HepG2 (cell line): ENCODE results near the gene MED4. TPM values are rescaled to one million over a fixed set of nuclear protein-coding genes. Genes with fewer than 3 reads are reported as not detected.
A peak's percentile ranks its signal among the peaks of the same experiment; 100 is the strongest.

ENCODE experiments used
- ATAC-seq: fragments of 200-7000 bp; cut with Tn5 transposase; 3 replicates; pipeline ENCODE4 v1.9.1; 2020; ENCODE audit warnings: mild to moderate bottlenecking, moderate library complexity
- BruUV-seq: library from RNA; stranded (reverse); fragments of 400-500 nt; replicated peaks from 2 replicates; lab custom pipeline; 2021; lab: Mats Ljungman, UMichigan
- CTCF ChIA-PET: fragments of 300-600 bp; formaldehyde crosslinking; extraction: SDS; loops from one replicate; lab custom pipeline; 2021; ENCODE audit warnings: low total read pairs, inconsistent platforms, low intra/inter-chr PET ratio; lab: Yijun Ruan, JAX
- POLR2A ChIA-PET: fragments of 350-600 bp; sonication (Branson Sonifier 250); formaldehyde crosslinking; loops from one replicate; lab custom pipeline; 2020; ENCODE audit warnings: antibody characterized with exemption, inconsistent platforms; lab: Yijun Ruan, JAX
- DNase-seq: peaks from one replicate; pipeline ENCODE4 v3.0.0-alpha.2; 2015; ENCODE audit warnings: low spot score
- FAIRE-seq: peaks from 3 replicates; lab custom pipeline; 2011; peaks lifted over from hg19 to GRCh38; lab: Jason Lieb, UNC
- H2AFZ ChIP-seq: one replicate; pipeline ENCODE4 v1.6.1; 2011; ENCODE audit warnings: low read length, inconsistent platforms
- H3K27ac ChIP-seq: fragments of 300-600 bp; 3 replicates; pipeline ENCODE4 v1.8.0; 2011; ENCODE audit warnings: mixed run types, mild to moderate bottlenecking, mixed read lengths, low read length, inconsistent platforms; ENCODE audit not compliant: insufficient read depth; ENCODE audit errors: extremely low read length
- H3K27me3 ChIP-seq, 2 experiments: fragments of 200-600 bp in 1 of 2; 2 replicates in 1 of 2; 3 replicates in 1 of 2; pipeline versions ENCODE4 v1.6.0 to v1.8.0; 2011; ENCODE audit warnings: low read length in 2 of 2, mild to moderate bottlenecking in 2 of 2, moderate library complexity in 2 of 2, inconsistent platforms in 1 of 2; ENCODE audit not compliant: insufficient read depth in 2 of 2, control insufficient read depth in 1 of 2
- H3K36me3 ChIP-seq, 2 experiments: fragments of 200-600 bp in 1 of 2; replicated peaks in 1 of 2; 2 replicates in 1 of 2; 3 replicates in 1 of 2; pipeline versions ENCODE4 v1.5.1 to v1.8.0; 2011; ENCODE audit warnings: low read length in 2 of 2, inconsistent platforms in 1 of 2; ENCODE audit not compliant: insufficient read depth in 2 of 2, control insufficient read depth in 1 of 2
- H3K4me1 ChIP-seq: 2 replicates; pipeline ENCODE4 v1.5.1; 2012; ENCODE audit warnings: low read length, inconsistent platforms; ENCODE audit not compliant: insufficient read depth
- H3K4me2 ChIP-seq: 2 replicates; pipeline ENCODE4 v1.6.0; 2011; ENCODE audit warnings: low read depth, low read length, inconsistent platforms
- H3K4me3 ChIP-seq, 3 experiments: fragments of 200-600 bp in 1 of 3; sonication (generic), shearing (Covaris generic) in 1 of 3; replicated peaks in 1 of 3; 2 replicates each; pipeline ENCODE4 v1.5.1; 2011 to 2016; ENCODE audit warnings: low read length in 3 of 3, inconsistent platforms in 2 of 3, low read depth in 2 of 3, mild to moderate bottlenecking in 2 of 3, control low read depth in 1 of 3, mixed read lengths in 1 of 3; ENCODE audit not compliant: insufficient read depth in 1 of 3
- H3K79me2 ChIP-seq: one replicate; pipeline ENCODE4 v1.6.1; 2011; ENCODE audit warnings: low read length, inconsistent platforms; ENCODE audit not compliant: insufficient read depth
- H3K9ac ChIP-seq: 2 replicates; pipeline ENCODE4 v1.6.0; 2011; ENCODE audit warnings: mild to moderate bottlenecking, low read depth, low read length, inconsistent platforms; ENCODE audit not compliant: insufficient read depth
- H3K9me3 ChIP-seq: 2 replicates; pipeline ENCODE4 v1.5.1; 2012; ENCODE audit warnings: mild to moderate bottlenecking, low read length
- H4K20me1 ChIP-seq: 2 replicates; pipeline ENCODE4 v1.6.0; 2011; ENCODE audit warnings: inconsistent platforms, mild to moderate bottlenecking, low read length, moderate library complexity; ENCODE audit not compliant: insufficient read depth
- DMAP1 ChIP-seq: IDR thresholded peaks from 2 replicates; pipeline ENCODE4 v1.6.1; 2016
- MED1 ChIP-seq: sonication (generic); formaldehyde crosslinking; IDR thresholded peaks from 2 replicates; pipeline ENCODE4 v1.4.0; 2020; ENCODE audit warnings: missing genetic modification reagents
- NFKBIZ ChIP-seq: IDR thresholded peaks from 2 replicates; pipeline ENCODE4 v1.6.1; 2018; ENCODE audit warnings: missing genetic modification reagents, missing compliant biosample characterization
- RBM22 ChIP-seq: fragments of 200-400 bp; formaldehyde crosslinking; optimal IDR thresholded peaks from 2 replicates; pipeline ENCODE3; 2017; ENCODE audit warnings: mild to moderate bottlenecking, low read length, moderate library complexity
- REXO4 ChIP-seq: sonication (generic); formaldehyde crosslinking; IDR thresholded peaks from 2 replicates; pipeline ENCODE4 v1.8.0; 2022; ENCODE audit warnings: missing genetic modification reagents, mild to moderate bottlenecking, borderline replicate concordance
- THAP11 ChIP-seq: IDR thresholded peaks from 2 replicates; pipeline ENCODE4 v1.6.1; 2016; ENCODE audit warnings: missing biosample characterization, missing genetic modification reagents
- ZNF546 ChIP-seq: sonication (generic); formaldehyde crosslinking; conservative IDR thresholded peaks from 2 replicates; pipeline ENCODE4 v1.8.1; 2023; ENCODE audit warnings: mild to moderate bottlenecking, missing genetic modification reagents
- ZNF557 ChIP-seq: sonication (generic); formaldehyde crosslinking; IDR thresholded peaks from 2 replicates; pipeline ENCODE4 v1.4.0; 2020; ENCODE audit warnings: missing genetic modification reagents
- ZNF597 ChIP-seq: sonication (generic); formaldehyde crosslinking; IDR thresholded peaks from 2 replicates; pipeline ENCODE4 v1.5.0; 2020; ENCODE audit warnings: missing genetic modification reagents
- ZNF850 ChIP-seq: sonication (generic); formaldehyde crosslinking; conservative IDR thresholded peaks from 2 replicates; pipeline ENCODE4 v1.9.0; 2021; ENCODE audit warnings: mild to moderate bottlenecking, missing genetic modification reagents
- ZSCAN22 ChIP-seq: sonication (generic); formaldehyde crosslinking; IDR thresholded peaks from 2 replicates; pipeline ENCODE4 v1.4.0; 2020; ENCODE audit warnings: mild to moderate bottlenecking, missing genetic modification reagents
- WGBS: methylation state at CpG from one replicate; pipeline ENCODE4 v1.1.6; 2017; ENCODE audit warnings: low lambda C conversion rate; 5-methylcytosine and 5-hydroxymethylcytosine counted together
- in situ Hi-C: cut with HindIII; loops from 2 replicates; pipeline ENCODE4 v1.10.0; 2017; ENCODE audit warnings: low pct_unique_long_range_greater_than_20kb; ENCODE audit not compliant: extremely low pct_ligation_motif_present
- intact Hi-C: fragments of 100-400 bp; cut with micrococcal nuclease; formaldehyde crosslinking; loops from one replicate; pipeline ENCODE4 v1.10.0; 2022; ENCODE audit not compliant: unreplicated experiment
- polyA plus RNA-seq, 8 experiments: library from polyadenylated mRNA; depleted of rRNA in 3 of 8; stranded (reverse) in 7 of 8; unstranded in 1 of 8; fragments of >200 nt; fragmentation: Illumina TruSeq in 4 of 8; extraction: Trizol in 4 of 8; gene quantifications; 2 replicates each; pipeline versions ENCODE4 v1.2.1 to v1.2.3, GENCODE V29; 2011 to 2016; ENCODE audit warnings: low read depth in 4 of 8, missing spikeins in 1 of 8, mixed read lengths in 1 of 8; ENCODE audit not compliant: insufficient read depth in 1 of 8
- total RNA-seq, 5 experiments: library from RNA; depleted of rRNA; stranded (reverse); fragments of >200 nt; fragmentation: Illumina TruSeq; extraction: Trizol; gene quantifications; 2 replicates each; pipeline ENCODE4 v1.2.3, GENCODE V29; 2016; ENCODE audit warnings: low read depth in 1 of 5
- TF ChIP-seq, protein P1 (sequence below): sonication (generic); formaldehyde crosslinking; IDR thresholded peaks from 2 replicates; pipeline ENCODE4 v1.5.0; 2020; ENCODE audit warnings: missing genetic modification reagents, mild to moderate bottlenecking, borderline replicate concordance
- TF ChIP-seq, protein P2 (sequence below): IDR thresholded peaks from 2 replicates; pipeline ENCODE4 v1.6.1; 2018; ENCODE audit warnings: missing genetic modification reagents, mild to moderate bottlenecking, missing compliant biosample characterization

The MED4 gene
- total and polyA plus RNA-seq, 2 of the 13 experiments (the other 11 are each of a cell fraction or from before 2014, with no cell fraction given), result 49.4 to 57.8 TPM

DNA sequence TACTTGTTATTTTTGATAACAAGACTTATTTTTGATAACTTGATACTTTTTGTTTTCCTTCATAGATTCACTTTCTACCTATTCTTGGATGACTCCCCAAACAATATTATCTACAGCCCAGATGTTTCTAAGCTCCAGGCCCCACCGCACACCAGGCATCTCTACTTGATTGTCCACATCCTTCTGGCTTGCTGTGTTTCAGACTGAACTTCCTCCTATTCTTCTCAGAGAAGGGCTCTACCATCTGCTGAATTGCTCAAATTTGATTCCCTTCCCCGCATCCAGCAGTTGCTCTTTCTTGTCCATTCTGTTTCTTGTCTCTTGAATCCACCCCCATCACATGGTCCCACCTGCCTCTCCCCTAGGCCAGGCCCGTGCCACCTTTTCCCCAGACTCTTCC lies 44.4 kb downstream of the MED4 start:
- no peak for FAIRE-seq
- peaks cover 3 to 30% of the 10 kb centered on the region in 2 experiments; a peak in 4 of 5 replicates for H3K36me3 ChIP-seq
- no peaks in the 10 kb centered on the region for H3K79me2 ChIP-seq
- BruUV-seq, result no TSS peak
- no peaks in the 10 kb centered on the region for H3K27me3 ChIP-seq
- H4K20me1 ChIP-seq, result no peaks in the 10 kb centered on the region
- intact Hi-C loops, result no loop called here
- WGBS, result 95% methylated on average over 3 of the region's 3 CpGs
- no peaks in the 10 kb centered on the region for H3K9me3 ChIP-seq
- no peak for DNase-seq
- H3K9ac ChIP-seq, result no peak overlapping the region
- ATAC-seq, result no peak
- peaks cover 5% of the 10 kb centered on the region; the same call in 1 of the 2 replicates for H3K4me1 ChIP-seq
- TF ChIP-seq REXO4 (CRISPR knock-in tag) (no peak), RBM22 (peak; percentile 37)
- no peak overlapping the region for H3K4me2 ChIP-seq
- in situ Hi-C loops, result no loop called here
- ChIA-PET CTCF (no interaction called here), POLR2A (interaction anchor here (0.6 kb wide), 1 partner anchor 67 kb away, joined by 3 read pairs; no protein-coding TSS in a partner anchor)
- H2AFZ ChIP-seq, result no peak overlapping the region
- H3K27ac ChIP-seq, result no peak overlapping the region
- H3K4me3 ChIP-seq, result no peak overlapping the region

- Histone ChIP-seq H3K4me1 (peaks cover 17% of the 10 kb centered on the region), H4K20me1 (no peaks in the 10 kb centered on the region), H3K36me3 (peaks cover 0 to 26% of the 10 kb centered on the region in 2 experiments; a peak in 3 of 5 replicates), H3K9ac (no peak overlapping the region), H3K9me3 (no peaks in the 10 kb centered on the region), H3K27me3 (no peaks in the 10 kb centered on the region), H3K79me2 (peaks cover 5% of the 10 kb centered on the region), H3K4me2 (no peak overlapping the region), H3K27ac (no peak overlapping the region), H2AFZ (no peak overlapping the region), H3K4me3 (no peak overlapping the region)
- DNase-seq, result no peak
- BruUV-seq, result no TSS peak
- intact Hi-C loops, result loop anchor here (5.0 kb wide), 1 partner anchor 1072 kb away; no protein-coding TSS in a partner anchor
- POLR2A ChIA-PET, result interaction anchor here (0.8 kb wide), 1 partner anchor 43 kb away, joined by 3 read pairs; the partner anchor contains the start of gene SUCLA2
- CTCF ChIA-PET, result no interaction called here
- in situ Hi-C loops, result no loop called here
- TF ChIP-seq MED1, result no peak
- TF ChIP-seq ZNF597 (CRISPR knock-in tag), result no peak
- no peak for TF ChIP-seq ZNF850
- TF ChIP-seq DMAP1, result no peak
- TF ChIP-seq ZSCAN22 (CRISPR knock-in tag), result no peak
- TF ChIP-seq, protein P1, sequence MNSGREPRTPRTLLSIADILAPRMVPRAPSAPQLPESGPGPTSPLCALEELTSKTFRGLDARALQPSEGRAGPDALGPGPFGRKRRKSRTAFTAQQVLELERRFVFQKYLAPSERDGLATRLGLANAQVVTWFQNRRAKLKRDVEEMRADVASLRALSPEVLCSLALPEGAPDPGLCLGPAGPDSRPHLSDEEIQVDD (CRISPR knock-in tag), result no peak
- no peak for TF ChIP-seq ZNF557 (CRISPR knock-in tag)
- TF ChIP-seq, protein P2, sequence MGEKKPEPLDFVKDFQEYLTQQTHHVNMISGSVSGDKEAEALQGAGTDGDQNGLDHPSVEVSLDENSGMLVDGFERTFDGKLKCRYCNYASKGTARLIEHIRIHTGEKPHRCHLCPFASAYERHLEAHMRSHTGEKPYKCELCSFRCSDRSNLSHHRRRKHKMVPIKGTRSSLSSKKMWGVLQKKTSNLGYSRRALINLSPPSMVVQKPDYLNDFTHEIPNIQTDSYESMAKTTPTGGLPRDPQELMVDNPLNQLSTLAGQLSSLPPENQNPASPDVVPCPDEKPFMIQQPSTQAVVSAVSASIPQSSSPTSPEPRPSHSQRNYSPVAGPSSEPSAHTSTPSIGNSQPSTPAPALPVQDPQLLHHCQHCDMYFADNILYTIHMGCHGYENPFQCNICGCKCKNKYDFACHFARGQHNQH (CRISPR knock-in tag), result no peak
- no peak for TF ChIP-seq NFKBIZ (CRISPR knock-in tag)
- no peak for TF ChIP-seq ZNF546 (CRISPR knock-in tag)
- no peak for TF ChIP-seq THAP11 (CRISPR knock-in tag)
- FAIRE-seq, result no peak
- ATAC-seq, result no peak
Observed at GRCh38 chr13:48043789-48044503, 51.0 kb downstream of the MED4 start.
